K562 (cell line): ENCODE measurements around the gene UBE2C. TPM values are rescaled to one million over a fixed set of nuclear protein-coding genes. Genes with fewer than 3 reads are reported as not detected.

Experiments used
- ATAC-seq: fragments of 200-7000 bp; cut with Tn5 transposase; 3 replicates; pipeline ENCODE4 v1.9.1; 2020; ENCODE audit warnings: moderate library complexity
- BruUV-seq: library from RNA; stranded (reverse); fragments of 400-500 nt; replicated peaks from 2 replicates; lab custom pipeline; 2021; lab: Mats Ljungman, UMichigan
- CTCF ChIA-PET: fragments of 300-600 bp; formaldehyde crosslinking; extraction: SDS; loops from one replicate; lab custom pipeline; 2021; ENCODE audit warnings: low intra/inter-chr PET ratio; lab: Yijun Ruan, JAX
- POLR2A ChIA-PET: fragments of 300-600, 350-650 bp; sonication (Branson Sonifier 250); formaldehyde crosslinking; extraction: SDS; loops from one replicate; lab custom pipeline; 2021; ENCODE audit warnings: antibody characterized with exemption, inconsistent platforms; lab: Yijun Ruan, JAX
- DNase-seq, 4 experiments: peaks; one replicate each; pipeline versions ENCODE4 v3.0.0 to v3.0.0-alpha.2; 2011 to 2018; ENCODE audit warnings: low spot score in 3 of 4, mixed read lengths in 3 of 4; ENCODE audit errors: extremely low read depth in 1 of 4
- FAIRE-seq: peaks from 2 replicates; lab custom pipeline; 2011; peaks lifted over from hg19 to GRCh38; lab: Jason Lieb, UNC
- H2AFZ ChIP-seq: 2 replicates; pipeline ENCODE4 v1.6.0; 2011; ENCODE audit warnings: low read depth, low read length, control low read depth, inconsistent platforms
- H3K27ac ChIP-seq: fragments of 200-600 bp; 3 replicates; pipeline ENCODE4 v1.8.0; 2011; ENCODE audit warnings: low read depth, mild to moderate bottlenecking, control low read depth, inconsistent platforms, low read length, moderate library complexity, mixed read lengths; ENCODE audit errors: extremely low read depth
- H3K27me3 ChIP-seq, 2 experiments: fragments of 300-600 bp in 1 of 2; 2 replicates in 1 of 2; 3 replicates in 1 of 2; pipeline versions ENCODE4 v1.6.0 to v1.8.0; 2011; ENCODE audit warnings: inconsistent platforms in 2 of 2, low read length in 2 of 2, mild to moderate bottlenecking in 1 of 2, mixed read lengths in 1 of 2, moderate library complexity in 1 of 2; ENCODE audit not compliant: control insufficient read depth in 2 of 2, insufficient read depth in 2 of 2
- H3K36me3 ChIP-seq: fragments of 300-600 bp; 3 replicates; pipeline ENCODE4 v1.8.0; 2011; ENCODE audit warnings: mild to moderate bottlenecking, low read length, inconsistent platforms; ENCODE audit not compliant: control insufficient read depth, insufficient read depth
- H3K4me1 ChIP-seq, 2 experiments: fragments of 200-600 bp in 1 of 2; replicated peaks in 1 of 2; 2 replicates in 1 of 2; 3 replicates in 1 of 2; pipeline versions ENCODE4 v1.5.1 to v1.8.0; 2011; ENCODE audit warnings: inconsistent platforms in 2 of 2, low read length in 2 of 2, mild to moderate bottlenecking in 1 of 2, mixed read lengths in 1 of 2, moderate library complexity in 1 of 2; ENCODE audit not compliant: control insufficient read depth in 2 of 2, insufficient read depth in 2 of 2
- H3K4me2 ChIP-seq: 2 replicates; pipeline ENCODE4 v1.6.1; 2011; ENCODE audit warnings: low read length, control low read depth, inconsistent platforms, mixed read lengths; ENCODE audit not compliant: insufficient read depth
- H3K4me3 ChIP-seq: fragments of 200-600 bp; sonication (generic), shearing (Covaris generic); 2 replicates; pipeline ENCODE4 v1.5.1; 2016; ENCODE audit warnings: control low read depth, inconsistent platforms
- H3K79me2 ChIP-seq: fragments of 200-600 bp; 3 replicates; pipeline ENCODE4 v1.8.0; 2011; ENCODE audit warnings: low read length, inconsistent platforms; ENCODE audit not compliant: control insufficient read depth, insufficient read depth
- H3K9ac ChIP-seq, 2 experiments: 2 replicates each; pipeline versions ENCODE4 v1.6.0 to v1.6.1; 2011; ENCODE audit warnings: low read depth in 2 of 2, low read length in 2 of 2, control low read depth in 1 of 2, inconsistent platforms in 1 of 2, mild to moderate bottlenecking in 1 of 2, mixed read lengths in 1 of 2; ENCODE audit not compliant: insufficient read depth in 1 of 2
- H3K9me1 ChIP-seq: one replicate; pipeline ENCODE4 v1.6.0; 2011; ENCODE audit warnings: inconsistent platforms, mild to moderate bottlenecking, low read length, moderate library complexity; ENCODE audit not compliant: control insufficient read depth, insufficient read depth
- H3K9me3 ChIP-seq: replicated peaks from 2 replicates; pipeline ENCODE4 v1.5.1; 2011; ENCODE audit warnings: low read depth, low read length, inconsistent platforms; ENCODE audit not compliant: control insufficient read depth, insufficient read depth
- H4K20me1 ChIP-seq: replicated peaks from 2 replicates; pipeline ENCODE4 v1.6.1; 2011; ENCODE audit warnings: low read length, inconsistent platforms, mixed read lengths; ENCODE audit not compliant: control insufficient read depth, insufficient read depth
- CTBP1 ChIP-seq: fragments of 450-650 bp; IDR thresholded peaks from 2 replicates; pipeline ENCODE4 v1.6.1; 2016; ENCODE audit warnings: borderline replicate concordance
- EP300 ChIP-seq: IDR thresholded peaks from 2 replicates; pipeline ENCODE4 v1.6.1; 2012; ENCODE audit warnings: low read length, improper control_type of control experiment
- FOSL1 ChIP-seq: fragments of 200-800 bp; sonication (Bioruptor generic); conservative IDR thresholded peaks from 2 replicates; pipeline ENCODE4 v1.6.1; 2016; ENCODE audit warnings: missing genetic modification characterization, missing compliant biosample characterization
- MCM3 ChIP-seq: fragments of 450-650 bp; IDR thresholded peaks from 2 replicates; pipeline ENCODE4 v1.6.1; 2016
- NFE2 ChIP-seq: IDR thresholded peaks from 2 replicates; pipeline ENCODE4 v1.6.1; 2014; ENCODE audit warnings: antibody characterized with exemption, low read depth
- RB1 ChIP-seq: fragments of 450-650 bp; IDR thresholded peaks from 2 replicates; pipeline ENCODE4 v1.6.1; 2017; ENCODE audit warnings: low read depth, mild to moderate bottlenecking
- STAG1 ChIP-seq: sonication (generic); formaldehyde crosslinking; IDR thresholded peaks from 2 replicates; pipeline ENCODE4 v1.5.0; 2020; ENCODE audit warnings: missing genetic modification reagents, borderline replicate concordance
- TFAP4 ChIP-seq: sonication (generic); formaldehyde crosslinking; IDR thresholded peaks from 2 replicates; pipeline ENCODE4 v1.8.0; 2022; ENCODE audit warnings: missing genetic modification reagents, mild to moderate bottlenecking, moderate library complexity, borderline replicate concordance
- TRIM28 ChIP-seq: fragments of 450-650 bp; IDR thresholded peaks from 2 replicates; pipeline ENCODE4 v1.6.1; 2017
- WGBS: fragments of 100-300 bp; shearing (Covaris generic); methylation state at CpG from one replicate; pipeline ENCODE4 v1.1.6; 2016; ENCODE audit warnings: low coverage, mixed read lengths; ENCODE audit not compliant: insufficient coverage; ENCODE audit errors: missing lambda C conversion rate; 5-methylcytosine and 5-hydroxymethylcytosine counted together
- in situ Hi-C: fragments of 300-500 bp; cut with MboI; formaldehyde crosslinking; loops from 4 replicates; pipeline ENCODE4 v1.15.0; 2018; ENCODE audit warnings: inconsistent platforms, mixed read lengths
- intact Hi-C: fragments of 100-400 bp; cut with micrococcal nuclease; formaldehyde crosslinking; loops from 2 replicates; pipeline ENCODE4 v1.14.2; 2022
- polyA plus RNA-seq, 8 experiments: library from polyadenylated mRNA; depleted of rRNA in 4 of 8; stranded (reverse) in 5 of 8; unstranded in 3 of 8; fragments of >200 nt; fragmentation: Nextera tagmentation in 2 of 8; fragmentation: Illumina TruSeq in 1 of 8; extraction: Ambion mirVana in 2 of 8; extraction: Trizol in 1 of 8; gene quantifications; 2 replicates each; pipeline versions ENCODE4 v1.2.1 to v1.2.3, GENCODE V29; 2011 to 2014; ENCODE audit warnings: inconsistent platforms in 1 of 8, missing spikeins in 1 of 8
- total RNA-seq, 7 experiments: library from RNA; depleted of rRNA in 6 of 7; stranded (reverse); fragments of >200 nt in 6 of 7; fragmentation: Illumina TruSeq in 2 of 7; extraction: Trizol in 2 of 7; gene quantifications; 2 replicates each; pipeline versions ENCODE4 v1.2.1 to v1.2.3, GENCODE V29; 2011 to 2021; ENCODE audit warnings: low replicate concordance in 1 of 7
- TF ChIP-seq, protein P1 (sequence below): IDR thresholded peaks from 2 replicates; pipeline ENCODE4 v1.6.1; 2016; ENCODE audit warnings: missing genetic modification characterization, missing compliant biosample characterization
- TF ChIP-seq, protein P2 (sequence below): fragments of 450-650 bp; IDR thresholded peaks from 2 replicates; pipeline ENCODE4 v1.6.1; 2016
- TF ChIP-seq, protein P3 (sequence below): fragments of 200-800 bp; sonication (Bioruptor generic); IDR thresholded peaks from 2 replicates; pipeline ENCODE4 v1.6.1; 2017; ENCODE audit warnings: missing genetic modification characterization, missing compliant biosample characterization
- TF ChIP-seq, protein P4 (sequence below): fragments of 450-650 bp; IDR thresholded peaks from 2 replicates; pipeline ENCODE4 v1.6.1; 2017; ENCODE audit warnings: antibody characterized with exemption, mild to moderate bottlenecking

UBE2C gene
- total and polyA plus RNA-seq, 9 of the 15 experiments (the other 6 are each of a cell fraction or from before 2014, with no cell fraction given): 0.51 to 1.6 (median 0.69) TPM

- Histone ChIP-seq H3K9me3 (no peaks in the 10 kb centered on the region), H3K4me1 (peaks cover 32 to 39% of the 10 kb centered on the region in 2 experiments), H4K20me1 (no peaks in the 10 kb centered on the region), H3K9me1 (no peaks in the 10 kb centered on the region), H2AFZ (no peak overlapping the region), H3K79me2 (no peaks in the 10 kb centered on the region), H3K27ac (peak overlapping the region; percentile 25; the same call in 1 of the 3 replicates), H3K4me3 (no peak overlapping the region), H3K9ac (0 out of 4 replicates have a peak overlapping the region, but pooled peaks of 1 of the 2 experiments have one; percentile 2), H3K27me3 (no peaks in the 10 kb centered on the region), H3K36me3 (no peaks in the 10 kb centered on the region), H3K4me2 (peak overlapping the region; percentile 60)
- ATAC-seq (peak; percentile 77), FAIRE-seq (peak; percentile 76), DNase-seq (peak; percentile 82 to 84 (median 84))
- no TSS peak for BruUV-seq
- POLR2A ChIA-PET: no interaction called here
- in situ Hi-C loops: no loop called here
- WGBS: 11% methylated on average over 5 of the region's 5 CpGs
- CTCF ChIA-PET: no interaction called here
- intact Hi-C loops: loop anchor here (10.0 kb wide), 1 partner anchor 49 kb away; the partner anchor contains the start of genes SPATA25 and ZSWIM1
- TF ChIP-seq, protein P1, sequence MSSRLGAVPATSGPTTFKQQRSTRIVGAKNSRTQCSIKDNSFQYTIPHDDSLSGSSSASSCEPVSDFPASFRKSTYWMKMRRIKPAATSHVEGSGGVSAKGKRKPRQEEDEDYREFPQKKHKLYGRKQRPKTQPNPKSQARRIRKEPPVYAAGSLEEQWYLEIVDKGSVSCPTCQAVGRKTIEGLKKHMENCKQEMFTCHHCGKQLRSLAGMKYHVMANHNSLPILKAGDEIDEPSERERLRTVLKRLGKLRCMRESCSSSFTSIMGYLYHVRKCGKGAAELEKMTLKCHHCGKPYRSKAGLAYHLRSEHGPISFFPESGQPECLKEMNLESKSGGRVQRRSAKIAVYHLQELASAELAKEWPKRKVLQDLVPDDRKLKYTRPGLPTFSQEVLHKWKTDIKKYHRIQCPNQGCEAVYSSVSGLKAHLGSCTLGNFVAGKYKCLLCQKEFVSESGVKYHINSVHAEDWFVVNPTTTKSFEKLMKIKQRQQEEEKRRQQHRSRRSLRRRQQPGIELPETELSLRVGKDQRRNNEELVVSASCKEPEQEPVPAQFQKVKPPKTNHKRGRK (tag): no peak
- TF ChIP-seq, protein P2, sequence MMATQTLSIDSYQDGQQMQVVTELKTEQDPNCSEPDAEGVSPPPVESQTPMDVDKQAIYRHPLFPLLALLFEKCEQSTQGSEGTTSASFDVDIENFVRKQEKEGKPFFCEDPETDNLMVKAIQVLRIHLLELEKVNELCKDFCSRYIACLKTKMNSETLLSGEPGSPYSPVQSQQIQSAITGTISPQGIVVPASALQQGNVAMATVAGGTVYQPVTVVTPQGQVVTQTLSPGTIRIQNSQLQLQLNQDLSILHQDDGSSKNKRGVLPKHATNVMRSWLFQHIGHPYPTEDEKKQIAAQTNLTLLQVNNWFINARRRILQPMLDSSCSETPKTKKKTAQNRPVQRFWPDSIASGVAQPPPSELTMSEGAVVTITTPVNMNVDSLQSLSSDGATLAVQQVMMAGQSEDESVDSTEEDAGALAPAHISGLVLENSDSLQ: peak; percentile 55; the same call in 1 of the 2 replicates
- TF ChIP-seq TFAP4 (CRISPR knock-in tag): peak; percentile 40; the same call in 1 of the 2 replicates
- TF ChIP-seq NFE2: peak; percentile 67; the same call in 1 of the 2 replicates
- TF ChIP-seq, protein P3, sequence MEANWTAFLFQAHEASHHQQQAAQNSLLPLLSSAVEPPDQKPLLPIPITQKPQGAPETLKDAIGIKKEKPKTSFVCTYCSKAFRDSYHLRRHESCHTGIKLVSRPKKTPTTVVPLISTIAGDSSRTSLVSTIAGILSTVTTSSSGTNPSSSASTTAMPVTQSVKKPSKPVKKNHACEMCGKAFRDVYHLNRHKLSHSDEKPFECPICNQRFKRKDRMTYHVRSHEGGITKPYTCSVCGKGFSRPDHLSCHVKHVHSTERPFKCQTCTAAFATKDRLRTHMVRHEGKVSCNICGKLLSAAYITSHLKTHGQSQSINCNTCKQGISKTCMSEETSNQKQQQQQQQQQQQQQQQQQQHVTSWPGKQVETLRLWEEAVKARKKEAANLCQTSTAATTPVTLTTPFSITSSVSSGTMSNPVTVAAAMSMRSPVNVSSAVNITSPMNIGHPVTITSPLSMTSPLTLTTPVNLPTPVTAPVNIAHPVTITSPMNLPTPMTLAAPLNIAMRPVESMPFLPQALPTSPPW (CRISPR knock-in tag): peak; percentile 50; the same call in 1 of the 2 replicates
- peak; percentile 66 for TF ChIP-seq FOSL1
- TF ChIP-seq EP300: peak; percentile 28; the same call in 1 of the 2 replicates
- TF ChIP-seq TRIM28: no peak
- TF ChIP-seq RB1: no peak
- peak; percentile 68; the same call in 1 of the 2 replicates for TF ChIP-seq CTBP1
- no peak for TF ChIP-seq STAG1 (CRISPR knock-in tag)
- TF ChIP-seq, protein P4, sequence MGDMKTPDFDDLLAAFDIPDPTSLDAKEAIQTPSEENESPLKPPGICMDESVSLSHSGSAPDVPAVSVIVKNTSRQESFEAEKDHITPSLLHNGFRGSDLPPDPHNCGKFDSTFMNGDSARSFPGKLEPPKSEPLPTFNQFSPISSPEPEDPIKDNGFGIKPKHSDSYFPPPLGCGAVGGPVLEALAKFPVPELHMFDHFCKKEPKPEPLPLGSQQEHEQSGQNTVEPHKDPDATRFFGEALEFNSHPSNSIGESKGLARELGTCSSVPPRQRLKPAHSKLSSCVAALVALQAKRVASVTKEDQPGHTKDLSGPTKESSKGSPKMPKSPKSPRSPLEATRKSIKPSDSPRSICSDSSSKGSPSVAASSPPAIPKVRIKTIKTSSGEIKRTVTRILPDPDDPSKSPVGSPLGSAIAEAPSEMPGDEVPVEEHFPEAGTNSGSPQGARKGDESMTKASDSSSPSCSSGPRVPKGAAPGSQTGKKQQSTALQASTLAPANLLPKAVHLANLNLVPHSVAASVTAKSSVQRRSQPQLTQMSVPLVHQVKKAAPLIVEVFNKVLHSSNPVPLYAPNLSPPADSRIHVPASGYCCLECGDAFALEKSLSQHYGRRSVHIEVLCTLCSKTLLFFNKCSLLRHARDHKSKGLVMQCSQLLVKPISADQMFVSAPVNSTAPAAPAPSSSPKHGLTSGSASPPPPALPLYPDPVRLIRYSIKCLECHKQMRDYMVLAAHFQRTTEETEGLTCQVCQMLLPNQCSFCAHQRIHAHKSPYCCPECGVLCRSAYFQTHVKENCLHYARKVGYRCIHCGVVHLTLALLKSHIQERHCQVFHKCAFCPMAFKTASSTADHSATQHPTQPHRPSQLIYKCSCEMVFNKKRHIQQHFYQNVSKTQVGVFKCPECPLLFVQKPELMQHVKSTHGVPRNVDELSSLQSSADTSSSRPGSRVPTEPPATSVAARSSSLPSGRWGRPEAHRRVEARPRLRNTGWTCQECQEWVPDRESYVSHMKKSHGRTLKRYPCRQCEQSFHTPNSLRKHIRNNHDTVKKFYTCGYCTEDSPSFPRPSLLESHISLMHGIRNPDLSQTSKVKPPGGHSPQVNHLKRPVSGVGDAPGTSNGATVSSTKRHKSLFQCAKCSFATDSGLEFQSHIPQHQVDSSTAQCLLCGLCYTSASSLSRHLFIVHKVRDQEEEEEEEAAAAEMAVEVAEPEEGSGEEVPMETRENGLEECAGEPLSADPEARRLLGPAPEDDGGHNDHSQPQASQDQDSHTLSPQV: 0 out of 2 replicates have a peak, but pooled peaks have one; percentile 20
- no peak for TF ChIP-seq MCM3
These were observed 23.4 kb downstream of the UBE2C start for GRCh38 chr20:45835825-45836224.
